T-helper 2 cell treated with Interferon-gamma antibody and Interleukin-4, amounts not matched to agents 5 μg/mL and 100 μg/mL, for 36 hours (primary cell): ENCODE measurements around the gene TMEM120A.

ENCODE experiments used
- DNase-seq: peaks from one replicate; pipeline ENCODE4 v3.0.0; 2021; ENCODE audit warnings: low spot score
- H3K27ac Mint-ChIP-seq: one replicate; pipeline ENCODE4 v1.8.0; 2021; ENCODE audit warnings: mild to moderate bottlenecking, mixed read lengths
- H3K27me3 Mint-ChIP-seq: one replicate; pipeline ENCODE4 v1.8.0; 2021; ENCODE audit warnings: low read depth, mixed read lengths
- H3K36me3 Mint-ChIP-seq: one replicate; pipeline ENCODE4 v1.8.0; 2021; ENCODE audit warnings: low read depth, mixed read lengths
- H3K4me1 Mint-ChIP-seq: one replicate; pipeline ENCODE4 v1.8.0; 2021; ENCODE audit warnings: low read depth, mixed read lengths
- H3K4me3 Mint-ChIP-seq: one replicate; pipeline ENCODE4 v1.8.0; 2022; ENCODE audit warnings: mild to moderate bottlenecking, moderate library complexity, mixed read lengths
- H3K9me3 Mint-ChIP-seq: one replicate; pipeline ENCODE4 v1.8.0; 2021; ENCODE audit warnings: mixed read lengths

The TMEM120A gene

DNA sequence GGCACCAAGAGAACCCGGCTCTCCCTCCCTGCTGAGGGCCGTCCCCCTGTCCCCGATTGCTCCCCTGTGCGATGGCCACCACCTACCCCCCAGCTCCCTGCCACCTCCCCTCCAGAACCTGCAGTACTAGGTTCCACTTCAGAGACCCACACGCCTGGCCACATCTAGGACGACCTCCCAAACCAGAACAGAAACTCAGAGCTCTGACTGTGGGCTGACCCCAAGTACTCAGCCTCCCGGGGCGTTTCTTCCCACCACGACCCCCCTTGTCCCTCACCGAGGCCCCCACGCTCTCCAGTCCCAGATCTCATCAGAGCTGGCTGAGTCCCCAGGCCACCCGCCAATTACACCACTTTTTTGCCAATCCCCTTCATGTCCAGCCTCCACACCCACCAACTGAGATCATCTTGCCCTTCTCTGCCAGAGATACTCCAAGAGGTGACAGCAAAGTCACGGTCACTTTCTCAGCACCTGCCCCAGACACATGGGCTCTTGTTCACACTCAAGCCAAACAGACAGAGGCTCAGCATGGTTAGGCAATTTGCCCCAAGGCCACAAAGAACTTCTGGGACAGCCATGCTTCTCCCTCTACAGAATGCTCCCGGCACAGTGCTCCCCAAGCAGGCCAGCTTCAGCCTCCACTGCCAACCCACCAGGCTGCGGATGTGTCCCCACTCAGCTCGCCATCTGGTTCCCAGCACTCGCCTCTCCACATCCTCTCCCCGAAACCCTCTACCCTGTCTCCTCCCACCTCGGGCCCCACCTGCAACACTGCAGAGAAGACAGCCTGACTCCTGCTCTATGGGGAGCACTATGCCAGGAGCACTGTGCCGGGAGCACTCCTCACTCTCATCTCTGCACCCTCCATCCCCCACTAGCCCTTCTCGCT, 4.7 kb downstream of the TMEM120A start:
- H3K27me3 Mint-ChIP-seq = no peaks in the 10 kb centered on the region
- no peaks in the 10 kb centered on the region for H3K9me3 Mint-ChIP-seq
- peaks cover 3% of the 10 kb centered on the region for H3K36me3 Mint-ChIP-seq
- peaks cover 7% of the 10 kb centered on the region for H3K4me1 Mint-ChIP-seq
- no peak for DNase-seq
- H3K27ac Mint-ChIP-seq = no peak overlapping the region
- no peak overlapping the region for H3K4me3 Mint-ChIP-seq

DNA sequence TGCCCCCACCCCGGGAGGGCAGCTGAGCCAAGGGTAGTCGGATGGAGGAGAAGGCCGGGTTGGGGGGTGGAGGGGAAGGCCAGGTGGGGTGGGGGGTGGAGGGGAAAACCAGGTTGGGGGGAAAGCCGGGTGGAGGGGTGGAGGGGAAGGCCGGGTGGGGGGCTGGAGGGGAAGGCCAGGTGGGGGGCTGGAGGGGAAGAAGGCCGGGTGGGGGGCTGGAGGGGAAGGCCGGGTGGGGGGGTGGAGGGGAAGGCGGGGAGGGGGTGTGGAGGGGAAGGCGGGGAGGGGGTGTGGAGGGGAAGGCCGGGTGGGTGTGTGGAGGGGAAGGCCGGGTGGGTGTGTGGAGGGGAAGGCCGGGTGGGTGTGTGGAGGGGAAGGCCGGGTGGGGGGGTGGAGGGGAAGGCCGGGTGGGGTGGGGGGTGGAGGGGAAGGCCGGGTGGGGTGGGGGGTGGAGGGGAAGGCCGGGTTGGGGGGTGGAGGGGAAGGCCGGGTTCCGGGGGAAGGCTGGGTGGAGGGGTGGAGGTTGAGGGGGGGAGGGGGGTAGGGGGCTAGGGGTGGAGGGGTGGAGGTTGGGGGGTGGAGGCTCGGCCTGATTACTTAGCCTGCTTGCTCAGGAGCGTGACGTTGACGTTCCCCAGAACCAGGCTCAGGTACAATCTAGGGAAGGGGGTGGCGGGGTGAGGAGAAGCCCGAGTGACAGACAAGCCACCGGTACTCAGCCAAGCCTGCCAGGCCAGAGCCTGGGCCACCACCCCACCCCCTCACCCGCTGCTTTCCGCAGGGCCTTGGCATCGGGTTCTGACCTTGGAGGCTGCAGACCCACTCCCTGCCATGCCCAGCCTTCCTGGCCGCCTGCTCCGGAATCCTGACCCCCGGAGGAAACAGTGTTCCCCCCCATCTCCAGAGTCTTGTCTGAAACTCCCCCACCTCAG, 5.6 kb downstream of the TMEM120A start:
- no peak overlapping the region for H3K27ac Mint-ChIP-seq
- no peaks in the 10 kb centered on the region for H3K9me3 Mint-ChIP-seq

DNA sequence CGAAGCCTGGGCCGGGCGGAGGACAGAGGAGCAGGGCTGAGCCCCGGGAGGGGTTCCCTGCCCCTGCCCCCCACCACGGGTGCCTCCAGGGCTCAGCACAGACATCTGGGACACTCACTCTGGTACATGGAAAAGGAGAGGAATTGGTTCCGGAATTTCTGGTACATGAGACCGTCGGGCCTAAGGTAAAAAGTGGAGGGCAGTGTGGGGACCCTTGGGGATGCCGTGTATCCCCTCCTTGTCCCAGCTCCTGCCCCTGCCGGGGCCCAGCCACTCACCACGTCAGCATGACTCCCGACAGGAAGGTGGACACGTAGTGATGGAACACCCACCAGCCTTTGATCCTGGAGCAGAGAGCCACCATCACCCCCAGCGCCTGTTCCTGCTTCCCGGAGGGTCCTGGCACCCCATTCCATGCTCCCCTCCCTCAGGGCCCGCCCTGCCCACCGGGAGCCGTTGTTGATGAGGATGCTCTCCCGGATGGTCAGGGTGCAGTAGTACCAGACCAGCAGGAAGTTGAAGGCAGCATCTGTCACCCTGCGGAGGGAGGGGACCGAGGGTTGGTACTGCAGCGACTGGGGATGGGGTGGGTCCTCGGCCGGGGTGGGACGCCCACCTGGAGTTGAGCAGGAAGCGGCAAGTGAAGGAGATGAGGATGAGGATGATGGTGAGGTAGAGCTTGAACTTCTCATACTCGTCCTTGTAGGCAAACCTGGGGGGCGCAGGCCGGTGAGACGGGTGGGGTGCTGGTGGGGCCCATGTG, 6.4 kb downstream of the TMEM120A start:
- Mint-ChIP-seq H3K9me3 (no peaks in the 10 kb centered on the region), H3K27ac (no peak overlapping the region), H3K4me1 (peaks cover 5% of the 10 kb centered on the region), H3K36me3 (peaks cover 3% of the 10 kb centered on the region), H3K27me3 (no peaks in the 10 kb centered on the region), H3K4me3 (no peak overlapping the region)
- DNase-seq = no peak

More for the DNA sequence above, 5.6 kb downstream of the TMEM120A start:
- H3K4me3 Mint-ChIP-seq = no peak overlapping the region
- H3K36me3 Mint-ChIP-seq = peaks cover 3% of the 10 kb centered on the region
- peaks cover 7% of the 10 kb centered on the region for H3K4me1 Mint-ChIP-seq
- no peak for DNase-seq
- H3K27me3 Mint-ChIP-seq = no peaks in the 10 kb centered on the region

DNA sequence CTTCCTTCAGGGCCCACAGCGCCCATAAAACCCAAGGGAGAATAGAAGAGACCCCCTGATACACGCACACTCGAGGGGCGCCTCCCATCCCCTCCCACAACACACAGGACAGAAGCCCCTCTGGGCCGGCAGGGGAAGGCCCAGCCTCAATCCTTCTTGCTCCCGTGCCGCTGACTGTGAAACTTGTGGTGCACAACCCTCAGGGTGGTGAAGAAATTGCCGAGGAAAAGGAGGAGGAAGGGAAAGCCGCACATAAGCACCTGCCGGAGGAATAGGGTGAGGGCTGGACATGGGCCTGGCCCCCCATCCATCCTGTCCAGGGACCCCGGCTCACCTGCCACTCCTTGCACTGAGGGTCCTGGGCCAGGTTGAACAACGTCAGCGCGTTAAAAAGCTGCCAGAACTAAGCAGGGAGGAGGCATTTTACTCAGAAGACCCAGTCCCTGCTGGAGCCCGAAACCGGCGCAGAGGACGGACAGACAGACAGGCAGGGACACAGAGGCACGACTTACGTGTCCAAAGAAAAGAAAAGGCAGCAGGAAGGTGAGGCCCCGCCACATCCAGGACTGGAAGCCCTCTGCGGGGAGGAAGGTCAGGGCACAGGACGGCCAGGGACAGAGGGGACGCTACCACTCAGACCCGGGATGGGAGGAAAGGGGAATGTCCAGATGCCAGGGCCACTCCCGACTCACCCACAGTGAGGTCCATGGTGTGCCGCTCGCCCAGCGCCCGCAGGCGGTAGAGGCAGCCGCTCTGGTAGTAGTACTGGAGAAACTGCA, 7.2 kb downstream of the TMEM120A start:
- Mint-ChIP-seq H3K36me3 (peaks cover 3% of the 10 kb centered on the region), H3K27me3 (no peaks in the 10 kb centered on the region), H3K27ac (peak overlapping the region; percentile 63), H3K4me1 (peaks cover 5% of the 10 kb centered on the region), H3K9me3 (no peaks in the 10 kb centered on the region), H3K4me3 (no peak overlapping the region)
- no peak for DNase-seq

DNA sequence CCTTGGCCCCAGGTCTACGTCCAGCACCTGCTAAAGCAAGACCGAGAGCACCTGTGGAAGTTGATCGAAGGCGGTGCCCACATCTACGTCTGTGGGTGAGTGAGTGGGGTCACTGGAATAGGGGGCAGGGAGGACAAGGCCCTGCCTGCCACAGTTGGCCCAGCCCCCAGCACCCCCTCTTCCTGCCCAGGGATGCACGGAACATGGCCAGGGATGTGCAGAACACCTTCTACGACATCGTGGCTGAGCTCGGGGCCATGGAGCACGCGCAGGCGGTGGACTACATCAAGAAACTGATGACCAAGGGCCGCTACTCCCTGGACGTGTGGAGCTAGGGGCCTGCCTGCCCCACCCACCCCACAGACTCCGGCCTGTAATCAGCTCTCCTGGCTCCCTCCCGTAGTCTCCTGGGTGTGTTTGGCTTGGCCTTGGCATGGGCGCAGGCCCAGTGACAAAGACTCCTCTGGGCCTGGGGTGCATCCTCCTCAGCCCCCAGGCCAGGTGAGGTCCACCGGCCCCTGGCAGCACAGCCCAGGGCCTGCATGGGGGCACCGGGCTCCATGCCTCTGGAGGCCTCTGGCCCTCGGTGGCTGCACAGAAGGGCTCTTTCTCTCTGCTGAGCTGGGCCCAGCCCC, 8.1 kb downstream of the TMEM120A start:
- H3K27ac Mint-ChIP-seq = no peak overlapping the region

DNA sequence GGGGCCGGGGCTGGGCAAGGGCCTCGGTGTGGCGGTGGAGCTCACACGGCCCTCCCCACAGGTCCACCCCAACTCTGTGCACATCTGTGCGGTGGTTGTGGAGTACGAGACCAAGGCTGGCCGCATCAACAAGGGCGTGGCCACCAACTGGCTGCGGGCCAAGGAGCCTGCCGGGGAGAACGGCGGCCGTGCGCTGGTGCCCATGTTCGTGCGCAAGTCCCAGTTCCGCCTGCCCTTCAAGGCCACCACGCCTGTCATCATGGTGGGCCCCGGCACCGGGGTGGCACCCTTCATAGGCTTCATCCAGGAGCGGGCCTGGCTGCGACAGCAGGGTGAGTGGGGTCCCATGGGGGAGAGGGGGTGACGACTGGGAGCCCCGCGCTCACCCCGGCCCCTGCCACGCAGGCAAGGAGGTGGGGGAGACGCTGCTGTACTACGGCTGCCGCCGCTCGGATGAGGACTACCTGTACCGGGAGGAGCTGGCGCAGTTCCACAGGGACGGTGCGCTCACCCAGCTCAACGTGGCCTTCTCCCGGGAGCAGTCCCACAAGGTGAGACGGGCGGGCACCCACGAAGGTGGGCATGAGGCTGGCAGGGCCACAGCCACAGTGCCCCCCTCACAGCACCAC, 8.8 kb downstream of the TMEM120A start:
- no peak overlapping the region for H3K4me3 Mint-ChIP-seq
- DNase-seq = no peak
- no peaks in the 10 kb centered on the region for H3K27me3 Mint-ChIP-seq
- peaks cover 5% of the 10 kb centered on the region for H3K4me1 Mint-ChIP-seq
- H3K9me3 Mint-ChIP-seq = no peaks in the 10 kb centered on the region
- peaks cover 3% of the 10 kb centered on the region for H3K36me3 Mint-ChIP-seq
- no peak overlapping the region for H3K27ac Mint-ChIP-seq

More for the DNA sequence above, 8.1 kb downstream of the TMEM120A start:
- no peak for DNase-seq
- Mint-ChIP-seq H3K4me1 (peaks cover 5% of the 10 kb centered on the region), H3K4me3 (no peak overlapping the region), H3K36me3 (peaks cover 3% of the 10 kb centered on the region), H3K27me3 (no peaks in the 10 kb centered on the region), H3K9me3 (no peaks in the 10 kb centered on the region)

DNA sequence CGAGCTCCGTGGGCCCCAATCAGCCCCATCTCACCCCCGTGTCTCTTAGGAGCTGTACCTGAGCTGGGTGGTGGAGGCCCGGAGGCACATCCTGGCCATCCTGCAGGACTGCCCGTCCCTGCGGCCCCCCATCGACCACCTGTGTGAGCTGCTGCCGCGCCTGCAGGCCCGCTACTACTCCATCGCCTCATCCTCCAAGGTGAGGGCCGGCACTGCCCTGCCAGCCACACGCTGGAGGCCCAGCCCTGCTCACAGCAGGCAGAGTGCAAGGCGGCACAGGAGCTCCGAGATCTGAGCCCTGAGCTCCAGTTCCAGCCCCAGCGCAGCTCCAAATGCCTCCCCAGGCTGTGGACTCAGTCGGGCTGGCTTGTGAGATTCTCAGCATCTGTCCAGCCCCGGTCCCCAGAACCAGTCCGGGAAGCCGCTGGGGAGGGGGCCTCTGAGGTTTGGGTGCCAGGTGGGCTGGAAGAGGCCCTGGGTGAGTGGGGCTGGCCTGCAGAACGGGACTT, 9.3 kb downstream of the TMEM120A start:
- Mint-ChIP-seq H3K36me3 (peaks cover 6% of the 10 kb centered on the region), H3K9me3 (no peaks in the 10 kb centered on the region), H3K4me3 (no peak overlapping the region), H3K4me1 (peaks cover 2% of the 10 kb centered on the region), H3K27me3 (no peaks in the 10 kb centered on the region), H3K27ac (no peak overlapping the region)
- no peak for DNase-seq

DNA sequence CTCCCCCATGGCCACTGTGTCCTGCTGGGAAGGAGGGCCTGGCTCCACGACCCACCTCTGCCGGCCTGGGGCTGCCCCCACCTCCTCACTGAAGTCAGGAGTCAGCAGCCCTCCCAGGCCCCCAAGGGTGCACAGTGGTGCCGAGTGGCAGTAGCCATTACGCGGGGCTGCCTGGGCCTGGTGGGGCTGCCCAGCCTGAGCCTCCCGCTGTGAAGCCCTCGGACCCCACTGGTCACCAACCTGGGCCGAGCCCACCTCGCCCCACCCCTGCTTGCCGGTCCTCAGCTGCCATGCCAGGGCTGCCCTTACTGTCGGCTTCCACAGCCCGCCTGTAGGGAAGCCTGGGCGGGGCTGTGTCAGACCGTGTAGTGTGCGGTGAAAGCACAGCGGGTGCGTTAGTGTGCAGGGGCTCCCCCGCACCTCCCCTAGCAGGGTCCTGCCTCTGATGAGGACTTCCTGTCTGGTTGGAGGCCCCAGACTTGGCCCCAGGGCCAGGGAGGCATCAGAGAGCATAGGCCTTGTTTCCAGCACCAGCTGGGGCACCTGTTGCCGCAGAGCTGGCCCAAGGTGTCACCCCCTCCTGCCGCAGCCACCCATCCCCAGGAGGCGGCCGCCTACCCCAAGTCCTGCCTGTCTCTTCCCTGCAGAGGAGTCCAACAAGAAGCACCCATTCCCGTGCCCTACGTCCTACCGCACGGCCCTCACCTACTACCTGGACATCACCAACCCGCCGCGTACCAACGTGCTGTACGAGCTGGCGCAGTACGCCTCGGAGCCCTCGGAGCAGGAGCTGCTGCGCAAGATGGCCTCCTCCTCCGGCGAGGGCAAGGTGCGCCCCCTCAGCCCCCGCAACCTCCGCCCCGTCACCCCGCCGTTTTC, 10.0 kb downstream of the TMEM120A start:
- H3K9me3 Mint-ChIP-seq = no peaks in the 10 kb centered on the region
- H3K27me3 Mint-ChIP-seq = no peaks in the 10 kb centered on the region
- no peaks in the 10 kb centered on the region for H3K4me1 Mint-ChIP-seq
- DNase-seq = no peak
- peaks cover 9% of the 10 kb centered on the region for H3K36me3 Mint-ChIP-seq
- no peak overlapping the region for H3K27ac Mint-ChIP-seq
- H3K4me3 Mint-ChIP-seq = no peak overlapping the region

DNA sequence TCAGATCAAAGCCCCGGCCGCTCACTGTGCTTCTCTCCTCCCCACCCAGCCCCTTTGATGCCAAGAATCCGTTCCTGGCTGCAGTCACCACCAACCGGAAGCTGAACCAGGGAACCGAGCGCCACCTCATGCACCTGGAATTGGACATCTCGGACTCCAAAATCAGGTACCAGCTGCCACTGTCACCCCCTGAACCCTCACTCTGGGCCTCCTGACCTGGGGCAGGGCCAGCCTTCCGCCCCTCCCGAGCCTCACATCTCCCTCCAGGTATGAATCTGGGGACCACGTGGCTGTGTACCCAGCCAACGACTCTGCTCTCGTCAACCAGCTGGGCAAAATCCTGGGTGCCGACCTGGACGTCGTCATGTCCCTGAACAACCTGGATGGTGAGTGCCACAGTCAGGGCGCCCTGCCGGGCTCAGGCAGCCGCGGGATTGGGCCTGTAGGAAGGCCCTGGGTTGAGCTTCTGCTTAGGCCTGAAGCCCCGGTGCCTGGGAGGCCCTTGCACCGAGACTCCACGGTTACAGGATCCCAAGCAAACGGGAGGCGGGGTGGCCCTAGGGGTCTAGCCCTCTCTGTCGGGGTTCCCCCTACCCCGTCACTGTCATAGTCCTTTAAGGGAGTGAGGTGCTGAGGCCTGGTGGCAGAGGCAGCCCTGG, 10.8 kb downstream of the TMEM120A start:
- Mint-ChIP-seq H3K36me3 (peaks cover 9% of the 10 kb centered on the region), H3K9me3 (no peaks in the 10 kb centered on the region), H3K4me3 (no peak overlapping the region)

DNA sequence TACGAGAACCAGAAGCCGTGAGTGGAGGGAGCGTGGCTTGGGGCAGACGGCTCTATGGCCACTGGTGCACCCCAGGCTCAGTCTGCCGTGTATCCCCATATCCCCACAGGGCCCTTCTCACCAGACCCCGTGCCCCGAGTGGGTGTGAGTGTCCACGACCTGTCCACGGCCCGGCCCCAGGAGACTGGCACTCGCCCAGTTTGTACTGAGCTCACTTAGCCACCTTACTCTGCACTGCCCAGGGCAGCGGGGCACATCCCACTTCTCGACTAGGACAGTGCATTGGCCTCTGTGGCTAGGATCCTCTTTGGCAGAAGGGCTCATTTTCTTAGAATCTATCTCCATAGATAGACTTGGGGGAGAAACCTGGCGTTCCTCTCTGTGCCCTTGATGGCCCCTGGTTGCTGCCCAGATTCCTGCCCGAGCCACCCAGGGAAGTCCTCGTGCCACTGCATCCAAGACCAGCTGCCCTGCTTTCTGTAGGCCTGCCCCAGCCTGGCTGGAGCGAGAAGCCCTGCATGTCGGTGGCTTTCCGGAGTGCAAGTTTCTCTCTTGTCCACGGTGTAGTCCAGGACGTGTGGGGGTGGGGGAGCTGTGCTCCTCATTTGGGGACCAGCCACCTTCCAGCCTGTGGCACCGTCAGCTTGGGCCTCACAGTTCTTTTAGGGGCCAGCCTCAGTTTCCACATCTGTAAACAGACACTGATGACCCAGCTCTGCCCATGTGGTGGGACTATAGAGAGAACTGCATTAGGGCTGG, 11.9 kb downstream of the TMEM120A start:
- no peak for DNase-seq
- Mint-ChIP-seq H3K4me3 (no peak overlapping the region), H3K27me3 (no peaks in the 10 kb centered on the region), H3K9me3 (no peaks in the 10 kb centered on the region), H3K27ac (no peak overlapping the region), H3K4me1 (no peaks in the 10 kb centered on the region), H3K36me3 (peaks cover 9% of the 10 kb centered on the region)

More for the DNA sequence above, 10.8 kb downstream of the TMEM120A start:
- no peaks in the 10 kb centered on the region for H3K4me1 Mint-ChIP-seq
- H3K27ac Mint-ChIP-seq = no peak overlapping the region
- H3K27me3 Mint-ChIP-seq = no peaks in the 10 kb centered on the region
- no peak for DNase-seq
